IMR-90 (cell line): ENCODE results near the gene PPM1H. TPM values are rescaled to one million over a fixed set of nuclear protein-coding genes. Genes with fewer than 3 reads are reported as not detected.

ENCODE experiments used
- ATAC-seq: fragments of 200-7000 bp; cut with Tn5 transposase; 2 replicates; pipeline ENCODE4 v1.9.1; 2020; ENCODE audit warnings: low read depth, mild to moderate bottlenecking, moderate library complexity
- BruUV-seq: library from RNA; stranded (reverse); fragments of 400-500 nt; replicated peaks from 2 replicates; lab custom pipeline; 2021; lab: Mats Ljungman, UMichigan
- CTCF ChIA-PET: fragments of 300-600 bp; formaldehyde crosslinking; extraction: SDS; loops from one replicate; lab custom pipeline; 2021; ENCODE audit warnings: antibody characterized with exemption; lab: Yijun Ruan, JAX
- POLR2A ChIA-PET: fragments of 300-600 bp; sonication (Branson Sonifier 250); formaldehyde crosslinking; loops from one replicate; lab custom pipeline; 2022; ENCODE audit warnings: antibody characterized with exemption; ENCODE audit not compliant: unreplicated experiment; lab: Charles Lee
- DNase-seq: peaks from one replicate; pipeline ENCODE4 v3.0.0; 2013
- H2AFZ ChIP-seq: replicated peaks from 2 replicates; pipeline ENCODE3; 2013; ENCODE audit warnings: low read length, mild to moderate bottlenecking; ENCODE audit not compliant: poor library complexity
- H2AK5ac ChIP-seq: 2 replicates; pipeline ENCODE4 v1.6.1; 2013; ENCODE audit warnings: low read depth, low read length, inconsistent platforms
- H2AK9ac ChIP-seq: replicated peaks from 2 replicates; pipeline ENCODE3; 2013; ENCODE audit warnings: mild to moderate bottlenecking, low read depth, low read length, moderate library complexity; ENCODE audit not compliant: poor library complexity
- H2BK120ac ChIP-seq: 2 replicates; pipeline ENCODE4 v1.6.1; 2013; ENCODE audit warnings: low read depth, low read length, inconsistent platforms
- H2BK15ac ChIP-seq: 3 replicates; pipeline ENCODE4 v1.6.1; 2013; ENCODE audit warnings: low read depth, low read length, inconsistent platforms
- H2BK20ac ChIP-seq: 2 replicates; pipeline ENCODE4 v1.6.1; 2013; ENCODE audit warnings: low read depth, mild to moderate bottlenecking, inconsistent platforms, low read length, moderate library complexity
- H2BK5ac ChIP-seq: 2 replicates; pipeline ENCODE4 v1.6.1; 2013; ENCODE audit warnings: mild to moderate bottlenecking, low read depth, low read length, inconsistent platforms; ENCODE audit not compliant: poor library complexity, severe bottlenecking
- H3K14ac ChIP-seq: replicated peaks from 2 replicates; pipeline ENCODE4 v1.6.1; 2013; ENCODE audit warnings: low read depth, low read length, inconsistent platforms
- H3K18ac ChIP-seq: 2 replicates; pipeline ENCODE4 v1.6.1; 2013; ENCODE audit warnings: low read depth, low read length, control low read depth
- H3K23ac ChIP-seq: 2 replicates; pipeline ENCODE4 v1.6.1; 2013; ENCODE audit warnings: low read depth, low read length, inconsistent platforms
- H3K27ac ChIP-seq: 2 replicates; pipeline ENCODE4 v1.5.1; 2013; ENCODE audit warnings: mild to moderate bottlenecking, control low read depth, low read length; ENCODE audit not compliant: insufficient read depth
- H3K27me3 ChIP-seq: 2 replicates; pipeline ENCODE4 v1.6.1; 2013; ENCODE audit warnings: low read length; ENCODE audit not compliant: control insufficient read depth, insufficient read depth
- H3K36me3 ChIP-seq: 2 replicates; pipeline ENCODE4 v1.6.1; 2013; ENCODE audit warnings: low read length, mixed read lengths; ENCODE audit not compliant: control insufficient read depth, insufficient read depth
- H3K4ac ChIP-seq: 2 replicates; pipeline ENCODE4 v1.6.1; 2013; ENCODE audit warnings: low read depth, low read length, inconsistent platforms
- H3K4me1 ChIP-seq: 2 replicates; pipeline ENCODE4 v1.6.1; 2013; ENCODE audit warnings: low read length, mixed read lengths; ENCODE audit not compliant: control insufficient read depth, insufficient read depth
- H3K4me2 ChIP-seq: 2 replicates; pipeline ENCODE4 v1.6.1; 2013; ENCODE audit warnings: low read depth, mild to moderate bottlenecking, control low read depth, low read length, moderate library complexity
- H3K4me3 ChIP-seq: 2 replicates; pipeline ENCODE4 v1.5.1; 2013; ENCODE audit warnings: low read depth, mild to moderate bottlenecking, control low read depth, low read length, moderate library complexity; ENCODE audit not compliant: insufficient read depth
- H3K56ac ChIP-seq: 2 replicates; pipeline ENCODE4 v1.6.1; 2013; ENCODE audit warnings: low read length, inconsistent platforms; ENCODE audit not compliant: insufficient read depth; ENCODE audit errors: extremely low read depth
- H3K79me1 ChIP-seq, 2 experiments: 2 replicates each; pipeline ENCODE4 v1.6.1; 2013; ENCODE audit warnings: low read length in 2 of 2, inconsistent platforms in 1 of 2, low read depth in 1 of 2
- H3K9ac ChIP-seq: 2 replicates; pipeline ENCODE4 v1.6.1; 2013; ENCODE audit warnings: low read depth, low read length, control low read depth
- H3K9me1 ChIP-seq: 2 replicates; pipeline ENCODE4 v1.6.1; 2013; ENCODE audit warnings: low read length, inconsistent platforms; ENCODE audit not compliant: insufficient read depth
- H3K9me3 ChIP-seq: 2 replicates; pipeline ENCODE4 v1.6.1; 2013; ENCODE audit warnings: low read length; ENCODE audit not compliant: control insufficient read depth, insufficient read depth
- H4K20me1 ChIP-seq: 2 replicates; pipeline ENCODE4 v1.6.1; 2013; ENCODE audit warnings: low read length, inconsistent platforms; ENCODE audit not compliant: insufficient read depth
- H4K5ac ChIP-seq: 2 replicates; pipeline ENCODE4 v1.6.1; 2013; ENCODE audit warnings: mild to moderate bottlenecking, low read depth, low read length, control low read depth
- H4K8ac ChIP-seq, 2 experiments: 2 replicates each; pipeline ENCODE4 v1.6.1; 2013; ENCODE audit warnings: low read depth in 2 of 2, low read length in 2 of 2, control low read depth in 1 of 2, inconsistent platforms in 1 of 2
- H4K91ac ChIP-seq: 2 replicates; pipeline ENCODE4 v1.6.1; 2013; ENCODE audit warnings: low read depth, low read length, inconsistent platforms; ENCODE audit not compliant: insufficient read depth
- BHLHE40 ChIP-seq: fragments of 150-350 bp; IDR thresholded peaks from 2 replicates; pipeline ENCODE4 v1.6.1; 2016; ENCODE audit warnings: mild to moderate bottlenecking, low read depth, low read length
- MAFK ChIP-seq: IDR thresholded peaks from 2 replicates; pipeline ENCODE4 v1.6.1; 2012; ENCODE audit warnings: low read depth, low read length, improper control_type of control experiment
- MAZ ChIP-seq: IDR thresholded peaks from 2 replicates; pipeline ENCODE4 v1.6.1; 2012; ENCODE audit warnings: low read depth, mild to moderate bottlenecking, low read length, improper control_type of control experiment, moderate library complexity, borderline replicate concordance
- MXI1 ChIP-seq: IDR thresholded peaks from 2 replicates; pipeline ENCODE4 v1.6.1; 2012; ENCODE audit warnings: low read depth, mild to moderate bottlenecking, low read length, moderate library complexity, borderline replicate concordance
- NFE2L2 ChIP-seq: fragments of 150-350 bp; IDR thresholded peaks from 2 replicates; pipeline ENCODE4 v1.6.1; 2016; ENCODE audit warnings: low read depth, mild to moderate bottlenecking, low read length
- RAD21 ChIP-seq: IDR thresholded peaks from 2 replicates; pipeline ENCODE4 v1.6.1; 2012; ENCODE audit warnings: low read length, improper control_type of control experiment
- RFX5 ChIP-seq: IDR thresholded peaks from 2 replicates; pipeline ENCODE4 v1.8.0; 2012; ENCODE audit warnings: low read depth, mild to moderate bottlenecking, low read length, moderate library complexity
- WGBS, 2 experiments: methylation state at CpG; one replicate each; pipeline versions ENCODE4 v1.1.5 to v1.1.7; 2013; ENCODE audit warnings: missing lambda C conversion rate in 2 of 2; ENCODE audit not compliant: insufficient read length in 1 of 2; ENCODE audit errors: extremely low coverage in 2 of 2; 5-methylcytosine and 5-hydroxymethylcytosine counted together
- dilution Hi-C: fragments of 300-500 bp; cut with HindIII; formaldehyde crosslinking; loops from one replicate; pipeline ENCODE4 v1.14.3; 2018; ENCODE audit warnings: low sequenced_read_pairs; ENCODE audit not compliant: unreplicated experiment
- in situ Hi-C: fragments of 300-500 bp; cut with MboI; formaldehyde crosslinking; loops from 3 replicates; pipeline ENCODE4 v1.14.3; 2019; ENCODE audit warnings: low sequenced_read_pairs, inconsistent platforms, mixed read lengths
- intact Hi-C: fragments of 100-400 bp; cut with micrococcal nuclease; formaldehyde crosslinking; loops from 2 replicates; pipeline ENCODE4 v1.10.0; 2022
- polyA plus RNA-seq, 3 experiments: library from polyadenylated mRNA; depleted of rRNA; stranded (reverse); fragments of >200 nt; gene quantifications; 2 replicates each; pipeline ENCODE4 v1.2.3, GENCODE V29; 2012; ENCODE audit warnings: low replicate concordance in 1 of 3
- total RNA-seq: library from RNA; depleted of rRNA; stranded (reverse); fragments of >200 nt; gene quantifications from 2 replicates; pipeline ENCODE4 v1.2.3, GENCODE V29; 2012
- TF ChIP-seq, protein P1 (sequence below): conservative IDR thresholded peaks from 2 replicates; pipeline ENCODE4 v1.5.1; 2012; ENCODE audit warnings: mild to moderate bottlenecking, low read depth, low read length, improper control_type of control experiment
- TF ChIP-seq, protein P2 (sequence below): fragments of 150-350 bp; IDR thresholded peaks from 2 replicates; pipeline ENCODE4 v1.6.1; 2016; ENCODE audit warnings: low read depth, mild to moderate bottlenecking, low read length, moderate library complexity, borderline replicate concordance

Gene PPM1H
- total and polyA plus RNA-seq, 2 of the 4 experiments (the other 2 are of a cell fraction), result 0.14 to 0.18 TPM

DNA sequence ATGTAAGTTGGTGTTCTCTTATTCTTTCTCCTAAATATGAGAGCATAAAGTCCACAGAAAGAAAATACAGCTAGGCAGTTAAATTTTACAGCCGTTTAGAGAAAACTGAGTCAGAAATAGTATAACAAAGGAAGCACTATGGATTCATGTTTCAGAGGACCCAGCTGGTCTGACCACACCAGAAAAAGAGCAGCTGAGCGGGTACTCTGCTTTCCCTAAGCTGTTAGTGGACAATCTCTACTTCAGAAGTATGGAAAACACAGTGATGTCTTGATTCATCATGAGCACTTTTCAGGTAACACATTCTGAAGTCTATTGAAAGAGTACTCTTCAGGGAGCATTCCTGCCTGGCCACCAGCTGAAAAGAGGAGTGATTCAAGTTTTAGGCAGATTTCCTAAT is 12.4 kb downstream of the PPM1H start:
- Histone ChIP-seq H3K4me2 (no peak overlapping the region), H3K4me3 (no peak overlapping the region), H3K23ac (no peak overlapping the region), H3K36me3 (no peaks in the 10 kb centered on the region), H3K9ac (no peak overlapping the region), H3K4ac (no peak overlapping the region), H4K20me1 (no peaks in the 10 kb centered on the region), H3K56ac (no peak overlapping the region), H2BK5ac (no peak overlapping the region), H4K8ac (no peak overlapping the region), H4K5ac (no peak overlapping the region), H2AK5ac (no peak overlapping the region), H2AFZ (no peak overlapping the region), H2BK120ac (no peak overlapping the region), H3K27ac (no peak overlapping the region), H3K79me1 (no peaks in the 10 kb centered on the region), H3K9me1 (no peaks in the 10 kb centered on the region), H3K27me3 (peaks cover 5% of the 10 kb centered on the region), H3K9me3 (no peaks in the 10 kb centered on the region), H2BK15ac (no peak overlapping the region), H3K14ac (no peak overlapping the region), H4K91ac (no peak overlapping the region), H2BK20ac (no peak overlapping the region), H3K4me1 (no peaks in the 10 kb centered on the region), H2AK9ac (no peak overlapping the region), H3K18ac (no peak overlapping the region)
- no TSS peak for BruUV-seq
- intact Hi-C loops, result no loop called here
- dilution Hi-C loops, result no loop called here
- no peak for ATAC-seq
- in situ Hi-C loops, result no loop called here
- POLR2A ChIA-PET, result no interaction called here
- TF ChIP-seq MXI1 (no peak), NFE2L2 (no peak), BHLHE40 (no peak), MAFK (no peak), RFX5 (no peak), RAD21 (no peak), MAZ (no peak)
- TF ChIP-seq, protein P1, sequence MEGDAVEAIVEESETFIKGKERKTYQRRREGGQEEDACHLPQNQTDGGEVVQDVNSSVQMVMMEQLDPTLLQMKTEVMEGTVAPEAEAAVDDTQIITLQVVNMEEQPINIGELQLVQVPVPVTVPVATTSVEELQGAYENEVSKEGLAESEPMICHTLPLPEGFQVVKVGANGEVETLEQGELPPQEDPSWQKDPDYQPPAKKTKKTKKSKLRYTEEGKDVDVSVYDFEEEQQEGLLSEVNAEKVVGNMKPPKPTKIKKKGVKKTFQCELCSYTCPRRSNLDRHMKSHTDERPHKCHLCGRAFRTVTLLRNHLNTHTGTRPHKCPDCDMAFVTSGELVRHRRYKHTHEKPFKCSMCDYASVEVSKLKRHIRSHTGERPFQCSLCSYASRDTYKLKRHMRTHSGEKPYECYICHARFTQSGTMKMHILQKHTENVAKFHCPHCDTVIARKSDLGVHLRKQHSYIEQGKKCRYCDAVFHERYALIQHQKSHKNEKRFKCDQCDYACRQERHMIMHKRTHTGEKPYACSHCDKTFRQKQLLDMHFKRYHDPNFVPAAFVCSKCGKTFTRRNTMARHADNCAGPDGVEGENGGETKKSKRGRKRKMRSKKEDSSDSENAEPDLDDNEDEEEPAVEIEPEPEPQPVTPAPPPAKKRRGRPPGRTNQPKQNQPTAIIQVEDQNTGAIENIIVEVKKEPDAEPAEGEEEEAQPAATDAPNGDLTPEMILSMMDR, result no peak
- TF ChIP-seq, protein P2, sequence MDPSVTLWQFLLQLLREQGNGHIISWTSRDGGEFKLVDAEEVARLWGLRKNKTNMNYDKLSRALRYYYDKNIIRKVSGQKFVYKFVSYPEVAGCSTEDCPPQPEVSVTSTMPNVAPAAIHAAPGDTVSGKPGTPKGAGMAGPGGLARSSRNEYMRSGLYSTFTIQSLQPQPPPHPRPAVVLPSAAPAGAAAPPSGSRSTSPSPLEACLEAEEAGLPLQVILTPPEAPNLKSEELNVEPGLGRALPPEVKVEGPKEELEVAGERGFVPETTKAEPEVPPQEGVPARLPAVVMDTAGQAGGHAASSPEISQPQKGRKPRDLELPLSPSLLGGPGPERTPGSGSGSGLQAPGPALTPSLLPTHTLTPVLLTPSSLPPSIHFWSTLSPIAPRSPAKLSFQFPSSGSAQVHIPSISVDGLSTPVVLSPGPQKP, result no peak
- CTCF ChIA-PET, result interaction anchor here (1.1 kb wide), 1 partner anchor 11 kb away, joined by 4 read pairs; no protein-coding TSS in a partner anchor
- no CpG with 5 or more reads among the region's 2 CpGs for whole genome bisulfite sequencing, 2 experiments
- DNase-seq, result no peak
